SK-N-SH (cell line): ENCODE results near the gene GAR1. TPM values are rescaled to one million over a fixed set of nuclear protein-coding genes. Genes with fewer than 3 reads are reported as not detected.

Experiments
- CTCF ChIA-PET: fragments of 300-600, 350-600 bp; formaldehyde crosslinking; extraction: SDS; loops from one replicate; lab custom pipeline; 2021; lab: Yijun Ruan, JAX
- POLR2A ChIA-PET: fragments of 350-600 bp; sonication (Branson Sonifier 250); formaldehyde crosslinking; extraction: SDS; loops from one replicate; lab custom pipeline; 2020; ENCODE audit warnings: antibody characterized with exemption, inconsistent platforms; lab: Yijun Ruan, JAX
- DNase-seq: peaks from one replicate; pipeline ENCODE4 v3.0.0; 2012
- H2AFZ ChIP-seq: fragments of 200-600 bp; sonication (generic); 2 replicates; pipeline ENCODE4 v1.8.1; 2016; ENCODE audit warnings: antibody characterized with exemption, mild to moderate bottlenecking, low read depth
- H3F3A ChIP-seq: fragments of 200-600 bp; sonication (generic); replicated peaks from 2 replicates; pipeline ENCODE3; 2016; ENCODE audit warnings: antibody characterized with exemption, mild to moderate bottlenecking; ENCODE audit not compliant: insufficient read depth
- H3K27ac ChIP-seq, 2 experiments: fragments of 200-500 bp in 1 of 2; fragments of 200-600 bp in 1 of 2; sonication (Bioruptor generic) in 1 of 2; sonication (generic), shearing (Covaris generic) in 1 of 2; 2 replicates each; pipeline versions ENCODE4 v1.5.1 to v1.6.1; 2014 to 2016; ENCODE audit warnings: low read depth in 2 of 2, inconsistent platforms in 1 of 2, low read length in 1 of 2, mild to moderate bottlenecking in 1 of 2, mixed read lengths in 1 of 2
- H3K27me3 ChIP-seq: fragments of 200-600 bp; sonication (generic), shearing (Covaris generic); 2 replicates; pipeline ENCODE4 v1.6.1; 2016; ENCODE audit warnings: mixed run types; ENCODE audit not compliant: insufficient read depth
- H3K36me3 ChIP-seq, 2 experiments: fragments of 200-500 bp in 1 of 2; fragments of 200-600 bp in 1 of 2; sonication (Bioruptor generic) in 1 of 2; sonication (generic) in 1 of 2; replicated peaks in 1 of 2; 2 replicates each; pipeline versions ENCODE3 to v1.5.1; 2014 to 2016; ENCODE audit warnings: low read length in 1 of 2, mild to moderate bottlenecking in 1 of 2; ENCODE audit not compliant: insufficient read depth in 2 of 2, control insufficient read depth in 1 of 2
- H3K4me1 ChIP-seq, 2 experiments: fragments of 200-500 bp in 1 of 2; fragments of 200-600 bp in 1 of 2; sonication (Bioruptor generic) in 1 of 2; sonication (generic), shearing (Covaris generic) in 1 of 2; 2 replicates each; pipeline versions ENCODE4 v1.5.1 to v1.6.1; 2014 to 2016; ENCODE audit warnings: low read depth in 1 of 2, low read length in 1 of 2, mixed run types in 1 of 2; ENCODE audit not compliant: insufficient read depth in 2 of 2, control insufficient read depth in 1 of 2
- H3K4me2 ChIP-seq: fragments of 200-600 bp; sonication (generic), shearing (Covaris generic); 2 replicates; pipeline ENCODE4 v1.6.1; 2017; ENCODE audit warnings: mixed run types
- H3K4me3 ChIP-seq, 2 experiments: fragments of 200-500 bp in 1 of 2; fragments of 200-600 bp in 1 of 2; sonication (Bioruptor generic) in 1 of 2; sonication (generic), shearing (Covaris generic) in 1 of 2; 2 replicates each; pipeline versions ENCODE4 v1.5.1 to v1.8.1; 2014 to 2016; ENCODE audit warnings: low read depth in 2 of 2, inconsistent platforms in 1 of 2, low read length in 1 of 2, mild to moderate bottlenecking in 1 of 2, mixed read lengths in 1 of 2, moderate library complexity in 1 of 2
- H3K79me2 ChIP-seq: fragments of 200-600 bp; sonication (generic); 2 replicates; pipeline ENCODE4 v1.8.1; 2017; ENCODE audit warnings: mild to moderate bottlenecking; ENCODE audit not compliant: insufficient read depth
- H3K9ac ChIP-seq: fragments of 200-600 bp; sonication (generic); 2 replicates; pipeline ENCODE4 v1.6.1; 2017; ENCODE audit warnings: mixed run types
- H3K9me2 ChIP-seq: fragments of 200-600 bp; sonication (generic); 2 replicates; pipeline ENCODE4 v1.6.1; 2017; ENCODE audit warnings: mixed run types
- H3K9me3 ChIP-seq: fragments of 200-600 bp; sonication (generic); 2 replicates; pipeline ENCODE4 v1.6.1; 2017; ENCODE audit warnings: mixed run types, mild to moderate bottlenecking, moderate library complexity
- H4K20me1 ChIP-seq: fragments of 200-600 bp; sonication (generic); 2 replicates; pipeline ENCODE4 v1.6.1; 2017; ENCODE audit warnings: mild to moderate bottlenecking, mixed run types; ENCODE audit not compliant: insufficient read depth
- CHD2 ChIP-seq: fragments of 150-350 bp; IDR thresholded peaks from 2 replicates; pipeline ENCODE4 v1.6.1; 2018; ENCODE audit warnings: low read length; ENCODE audit not compliant: partially characterized antibody
- CTCF ChIP-seq: fragments of 200-600 bp; sonication (generic); IDR thresholded peaks from 2 replicates; pipeline ENCODE4 v1.6.1; 2017; ENCODE audit warnings: antibody characterized with exemption, mild to moderate bottlenecking, moderate library complexity
- FOXM1 ChIP-seq: IDR thresholded peaks from 2 replicates; pipeline ENCODE4 v1.4.0; 2012; ENCODE audit warnings: low read depth, mild to moderate bottlenecking
- GABPA ChIP-seq: IDR thresholded peaks from 2 replicates; pipeline ENCODE4 v1.4.0; 2012; ENCODE audit warnings: low read depth, mild to moderate bottlenecking
- JUND ChIP-seq: IDR thresholded peaks from 2 replicates; pipeline ENCODE4 v1.4.0; 2012
- MEF2A ChIP-seq: IDR thresholded peaks from 2 replicates; pipeline ENCODE4 v1.4.0; 2012; ENCODE audit warnings: low read depth, borderline replicate concordance
- MXI1 ChIP-seq: IDR thresholded peaks from 2 replicates; pipeline ENCODE4 v1.6.1; 2012; ENCODE audit warnings: mild to moderate bottlenecking, low read depth, low read length, improper control_type of control experiment
- NFIC ChIP-seq: IDR thresholded peaks from 2 replicates; pipeline ENCODE4 v1.4.0; 2012; ENCODE audit warnings: borderline replicate concordance
- NRF1 ChIP-seq: IDR thresholded peaks from 2 replicates; pipeline ENCODE4 v1.6.1; 2012; ENCODE audit warnings: low read depth, mild to moderate bottlenecking, low read length
- RCOR1 ChIP-seq: fragments of 150-350 bp; IDR thresholded peaks from 2 replicates; pipeline ENCODE4 v1.6.1; 2017; ENCODE audit warnings: antibody characterized with exemption, low read length
- RFX5 ChIP-seq: IDR thresholded peaks from 2 replicates; pipeline ENCODE4 v1.6.1; 2012; ENCODE audit warnings: mild to moderate bottlenecking, improper control_type of control experiment, low read length
- RXRA ChIP-seq: IDR thresholded peaks from 2 replicates; pipeline ENCODE4 v1.4.0; 2012; ENCODE audit warnings: low read depth, mild to moderate bottlenecking, borderline replicate concordance
- TCF12 ChIP-seq: IDR thresholded peaks from 2 replicates; pipeline ENCODE4 v1.4.0; 2012
- USF1 ChIP-seq: IDR thresholded peaks from 2 replicates; pipeline ENCODE4 v1.4.0; 2012; ENCODE audit warnings: low read depth, borderline replicate concordance
- WGBS: methylation state at CpG from one replicate; pipeline ENCODE4 v1.1.6; 2017; ENCODE audit warnings: low lambda C conversion rate; 5-methylcytosine and 5-hydroxymethylcytosine counted together
- polyA plus RNA-seq, 3 experiments: library from polyadenylated mRNA; depleted of rRNA; stranded (reverse); fragments of >200 nt; gene quantifications; 2 replicates each; pipeline ENCODE4 v1.2.3, GENCODE V29; 2012
- TF ChIP-seq, protein P1 (sequence below): fragments of 150-350 bp; IDR thresholded peaks from 2 replicates; pipeline ENCODE4 v1.6.1; 2017; ENCODE audit warnings: antibody characterized with exemption, low read length, low read depth, borderline replicate concordance
- TF ChIP-seq, protein P2 (sequence below): IDR thresholded peaks from 2 replicates; pipeline ENCODE4; 2012

Gene GAR1
- polyA plus RNA-seq, 1 of the 3 experiments (the other 2 are of a cell fraction) = 40.5 TPM

- H3K4me1 ChIP-seq = no peaks in the 10 kb centered on the region
- no peak for DNase-seq
- H3K9me3 ChIP-seq = no peaks in the 10 kb centered on the region
- H3K79me2 ChIP-seq = no peaks in the 10 kb centered on the region
- H3K36me3 ChIP-seq = no peaks in the 10 kb centered on the region
- no peak overlapping the region for H3K27ac ChIP-seq
- H2AFZ ChIP-seq = no peak overlapping the region
- H3K4me3 ChIP-seq = no peak overlapping the region
- no peaks in the 10 kb centered on the region for H3F3A ChIP-seq
- no peak overlapping the region for H3K9ac ChIP-seq
- H3K27me3 ChIP-seq = no peaks in the 10 kb centered on the region
- no peak overlapping the region for H3K4me2 ChIP-seq
- 83% methylated on average over 3 of the region's 3 CpGs for WGBS
- POLR2A ChIA-PET = no interaction called here
- no peaks in the 10 kb centered on the region for H4K20me1 ChIP-seq
- TF ChIP-seq NRF1 (no peak), NFIC (no peak), GABPA (no peak), CHD2 (no peak), MXI1 (no peak), RXRA (no peak), RCOR1 (no peak), CTCF (no peak), MEF2A (no peak), JUND (no peak), FOXM1 (no peak), USF1 (no peak)
- TF ChIP-seq, protein P1, sequence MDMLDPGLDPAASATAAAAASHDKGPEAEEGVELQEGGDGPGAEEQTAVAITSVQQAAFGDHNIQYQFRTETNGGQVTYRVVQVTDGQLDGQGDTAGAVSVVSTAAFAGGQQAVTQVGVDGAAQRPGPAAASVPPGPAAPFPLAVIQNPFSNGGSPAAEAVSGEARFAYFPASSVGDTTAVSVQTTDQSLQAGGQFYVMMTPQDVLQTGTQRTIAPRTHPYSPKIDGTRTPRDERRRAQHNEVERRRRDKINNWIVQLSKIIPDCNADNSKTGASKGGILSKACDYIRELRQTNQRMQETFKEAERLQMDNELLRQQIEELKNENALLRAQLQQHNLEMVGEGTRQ = no peak
- TF ChIP-seq, all 33 proteins: peak for 0
- no peaks in the 10 kb centered on the region for H3K9me2 ChIP-seq
- CTCF ChIA-PET = interaction anchor here (1.8 kb wide), 1 partner anchor 11 kb away, joined by 8 read pairs; no protein-coding TSS in a partner anchor
Measured at GRCh38 chr4:109836985-109837384, 21.4 kb downstream of the GAR1 start.

GRCh38 chr4:109846395-109847098 is 31.0 kb downstream of the GAR1 start:
- Histone ChIP-seq H3K9me3 (no peaks in the 10 kb centered on the region), H2AFZ (no peak overlapping the region), H3K4me2 (no peak overlapping the region), H3F3A (no peaks in the 10 kb centered on the region), H3K9ac (no peak overlapping the region), H3K9me2 (no peaks in the 10 kb centered on the region), H3K36me3 (no peaks in the 10 kb centered on the region), H4K20me1 (no peaks in the 10 kb centered on the region), H3K79me2 (no peaks in the 10 kb centered on the region), H3K4me3 (no peak overlapping the region), H3K27ac (no peak overlapping the region), H3K27me3 (peaks cover 5% of the 10 kb centered on the region; the same call in 1 of the 2 replicates), H3K4me1 (no peaks in the 10 kb centered on the region)
- no peak for DNase-seq
- TF ChIP-seq RFX5 (no peak), TCF12 (no peak), FOXM1 (no peak)
- TF ChIP-seq, protein P2, sequence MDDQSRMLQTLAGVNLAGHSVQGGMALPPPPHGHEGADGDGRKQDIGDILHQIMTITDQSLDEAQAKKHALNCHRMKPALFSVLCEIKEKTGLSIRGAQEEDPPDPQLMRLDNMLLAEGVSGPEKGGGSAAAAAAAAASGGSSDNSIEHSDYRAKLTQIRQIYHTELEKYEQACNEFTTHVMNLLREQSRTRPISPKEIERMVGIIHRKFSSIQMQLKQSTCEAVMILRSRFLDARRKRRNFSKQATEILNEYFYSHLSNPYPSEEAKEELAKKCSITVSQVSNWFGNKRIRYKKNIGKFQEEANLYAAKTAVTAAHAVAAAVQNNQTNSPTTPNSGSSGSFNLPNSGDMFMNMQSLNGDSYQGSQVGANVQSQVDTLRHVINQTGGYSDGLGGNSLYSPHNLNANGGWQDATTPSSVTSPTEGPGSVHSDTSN = no peak
- POLR2A ChIA-PET = no interaction called here
- CTCF ChIA-PET = interaction anchor here (1.0 to 1.1 kb wide), 2 partner anchors 16 to 419 kb away, joined by 3 read pairs; no protein-coding TSS in a partner anchor
- WGBS = 25% methylated on average over 6 of the region's 6 CpGs
